ENCODE data around the gene DGKQ.

DNA sequence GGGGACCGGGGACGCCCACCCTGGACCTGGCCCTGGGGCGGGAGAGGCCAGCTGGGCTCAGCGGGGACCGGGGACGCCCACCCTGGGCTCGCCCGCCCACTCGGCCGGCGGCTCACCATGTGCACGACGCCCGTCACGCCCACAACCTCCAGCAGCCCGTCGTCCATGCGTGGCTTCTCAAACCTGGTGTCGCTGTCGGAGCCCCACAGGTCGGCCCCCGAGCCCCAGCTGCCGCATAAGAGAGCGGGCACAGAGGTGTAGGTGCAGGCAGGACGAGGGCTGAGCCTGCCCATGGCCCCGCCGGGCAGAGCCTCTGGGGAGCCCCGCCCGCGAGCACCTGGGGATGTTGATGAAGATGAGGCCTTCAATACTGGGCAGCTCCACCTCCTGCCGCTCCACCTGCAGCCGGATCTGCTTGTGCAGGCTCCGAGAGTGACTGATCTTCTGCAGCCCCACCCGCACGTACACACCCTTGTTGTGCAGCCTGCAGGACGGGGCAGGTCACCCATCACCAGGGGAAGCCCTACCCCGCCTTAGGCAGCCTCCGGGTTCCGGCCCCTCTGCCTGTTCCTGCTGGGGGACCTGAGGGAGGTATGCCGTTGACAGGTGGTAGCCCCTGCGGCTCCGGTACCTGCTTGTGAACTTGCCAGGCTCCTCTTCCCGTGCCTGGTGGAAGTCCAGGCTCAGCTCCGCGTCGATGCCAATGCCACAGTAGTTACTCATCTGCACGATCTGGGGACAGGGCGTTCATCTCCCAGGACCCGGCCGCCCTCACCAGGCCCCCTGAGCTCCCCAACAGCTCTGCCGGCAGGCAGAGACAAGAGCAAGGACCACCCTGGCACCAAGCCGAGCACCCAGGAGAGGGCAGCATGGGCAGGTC is 11.8 kb downstream of the DGKQ start:
- TF ChIP-seq YY1 (IDR thresholded peaks at IDR 0.05; ENCODE audit: insufficient read depth, insufficient read length) (no peak), ZNF274 (IDR thresholded peaks at IDR 0.05; ENCODE audit: low read depth, low read length) (no peak)

All from NT2/D1 (cell line).